Neural cell (in vitro differentiated cells): ENCODE data around the gene GCLM. TPM values are rescaled to one million over a fixed set of nuclear protein-coding genes. Genes with fewer than 3 reads are reported as not detected.

Experiments
- H2AFZ ChIP-seq: fragments of 200-600, 300-800 bp; sonication (generic), shearing (Covaris generic); 2 replicates; pipeline ENCODE4 v1.6.0; 2014; ENCODE audit warnings: low read depth, mild to moderate bottlenecking, antibody characterized with exemption, low read length, moderate library complexity
- H3F3A ChIP-seq: fragments of 200-600 bp; shearing (Covaris generic); 2 replicates; pipeline ENCODE4 v1.6.1; 2016; ENCODE audit warnings: mild to moderate bottlenecking, moderate library complexity, mixed read lengths, antibody characterized with exemption, low read length; ENCODE audit not compliant: insufficient read depth, poor library complexity, severe bottlenecking
- H3K27ac ChIP-seq: fragments of 200-600, 300-800 bp; sonication (generic), shearing (Covaris generic); 2 replicates; pipeline ENCODE4 v1.5.1; 2014; ENCODE audit warnings: mild to moderate bottlenecking, low read length, moderate library complexity
- H3K27me3 ChIP-seq: fragments of 300-800, 200-600 bp; sonication (generic), shearing (Covaris generic); 2 replicates; pipeline ENCODE4 v1.6.0; 2014; ENCODE audit warnings: mild to moderate bottlenecking, low read depth, low read length, moderate library complexity; ENCODE audit not compliant: insufficient read depth
- H3K36me3 ChIP-seq: fragments of 300-800, 200-600 bp; sonication (generic), shearing (Covaris generic); 2 replicates; pipeline ENCODE4 v1.5.1; 2014; ENCODE audit warnings: mild to moderate bottlenecking, antibody characterized with exemption, low read length, moderate library complexity; ENCODE audit not compliant: insufficient read depth
- H3K4me2 ChIP-seq: fragments of 300-800, 200-600 bp; sonication (generic), shearing (Covaris generic); 2 replicates; pipeline ENCODE4 v1.6.0; 2014; ENCODE audit warnings: mild to moderate bottlenecking, low read length
- H3K4me3 ChIP-seq: fragments of 300-800, 200-600 bp; sonication (generic), shearing (Covaris generic); 2 replicates; pipeline ENCODE4 v1.5.1; 2014; ENCODE audit warnings: mild to moderate bottlenecking, low read length, moderate library complexity
- H3K79me2 ChIP-seq: fragments of 200-600 bp; shearing (Covaris generic); replicated peaks from 2 replicates; pipeline ENCODE4 v1.6.0; 2014; ENCODE audit warnings: mild to moderate bottlenecking, low read length, moderate library complexity; ENCODE audit not compliant: insufficient read depth
- H3K9ac ChIP-seq: fragments of 300-800, 200-600 bp; sonication (generic), shearing (Covaris generic); 2 replicates; pipeline ENCODE4 v1.6.1; 2016; ENCODE audit warnings: mild to moderate bottlenecking, low read length, mixed read lengths
- H3K9me2 ChIP-seq: fragments of 200-600 bp; shearing (Covaris generic); 2 replicates; pipeline ENCODE4 v1.6.1; 2016; ENCODE audit warnings: mild to moderate bottlenecking, low read length, mixed read lengths; ENCODE audit not compliant: insufficient read depth
- H3K9me3 ChIP-seq: fragments of 200-600, 300-800 bp; sonication (generic), shearing (Covaris generic); 2 replicates; pipeline ENCODE4 v1.6.1; 2016; ENCODE audit warnings: mild to moderate bottlenecking, mixed run types, low read length, moderate library complexity, mixed read lengths
- H4K20me1 ChIP-seq: fragments of 200-600 bp; shearing (Covaris generic); 2 replicates; pipeline ENCODE4 v1.6.1; 2016; ENCODE audit warnings: mild to moderate bottlenecking, mixed run types; ENCODE audit not compliant: insufficient read depth
- CTCF ChIP-seq: fragments of 450-650 bp; IDR thresholded peaks from 2 replicates; pipeline ENCODE4 v1.5.1; 2014; ENCODE audit warnings: antibody characterized with exemption, mild to moderate bottlenecking, moderate library complexity; ENCODE audit not compliant: poor library complexity, severe bottlenecking
- EP300 ChIP-seq: fragments of 450-650 bp; conservative IDR thresholded peaks from 2 replicates; pipeline ENCODE4 v1.6.1; 2014; ENCODE audit warnings: antibody characterized with exemption, mild to moderate bottlenecking, moderate library complexity; ENCODE audit not compliant: poor library complexity, severe bottlenecking
- EZH2 ChIP-seq: fragments of 200-600, 300-800 bp; shearing (Covaris generic), sonication (generic); IDR thresholded peaks from 2 replicates; pipeline ENCODE4 v1.6.1; 2014; ENCODE audit warnings: antibody characterized with exemption, low read length, borderline replicate concordance, mild to moderate bottlenecking; ENCODE audit not compliant: insufficient read depth, poor library complexity, severe bottlenecking
- MXI1 ChIP-seq: fragments of 450-650 bp; conservative IDR thresholded peaks from 2 replicates; pipeline ENCODE4 v1.6.1; 2014; ENCODE audit warnings: antibody characterized with exemption, mild to moderate bottlenecking; ENCODE audit not compliant: poor library complexity, severe bottlenecking
- POLR2AphosphoS5 ChIP-seq: IDR thresholded peaks from 2 replicates; pipeline ENCODE4 v1.6.1; 2012
- RAD21 ChIP-seq: fragments of 450-650 bp; conservative IDR thresholded peaks from 2 replicates; pipeline ENCODE4 v1.6.1; 2014; ENCODE audit warnings: antibody characterized with exemption, mild to moderate bottlenecking, moderate library complexity
- REST ChIP-seq: IDR thresholded peaks from 2 replicates; pipeline ENCODE4 v1.6.1; 2012; ENCODE audit warnings: borderline replicate concordance
- SMC3 ChIP-seq: fragments of 450-650 bp; conservative IDR thresholded peaks from 2 replicates; pipeline ENCODE4 v1.6.1; 2014; ENCODE audit warnings: antibody characterized with exemption, mild to moderate bottlenecking, moderate library complexity; ENCODE audit not compliant: poor library complexity
- TAF1 ChIP-seq: IDR thresholded peaks from 2 replicates; pipeline ENCODE4 v1.6.1; 2012; ENCODE audit warnings: low read depth
- polyA plus RNA-seq: library from polyadenylated mRNA; depleted of rRNA; stranded (reverse); fragments of >200 nt; gene quantifications from 2 replicates; pipeline ENCODE4 v1.2.3, GENCODE V29; 2014

GCLM gene
- polyA plus RNA-seq, 1 donor from 2014 or later = 3.7 TPM

- TF ChIP-seq EZH2 (no peak), CTCF (no peak), MXI1 (no peak), EP300 (no peak), TAF1 (no peak), RAD21 (no peak), SMC3 (no peak), POLR2AphosphoS5 (no peak), REST (no peak)
- H3F3A ChIP-seq = no peaks in the 10 kb centered on the region
- no peaks in the 10 kb centered on the region for H4K20me1 ChIP-seq
- no peak overlapping the region for H3K27ac ChIP-seq
- no peak overlapping the region for H3K9ac ChIP-seq
- H3K4me2 ChIP-seq = no peak overlapping the region
- H3K36me3 ChIP-seq = peaks cover 6% of the 10 kb centered on the region
- no peaks in the 10 kb centered on the region for H3K9me2 ChIP-seq
- H3K9me3 ChIP-seq = no peaks in the 10 kb centered on the region
- no peaks in the 10 kb centered on the region for H3K27me3 ChIP-seq
- no peak overlapping the region for H2AFZ ChIP-seq
- no peak overlapping the region for H3K4me3 ChIP-seq
- H3K79me2 ChIP-seq = no peaks in the 10 kb centered on the region
These were observed 69.5 kb downstream of the GCLM start for GRCh38 chr1:93839753-93840152.

DNA sequence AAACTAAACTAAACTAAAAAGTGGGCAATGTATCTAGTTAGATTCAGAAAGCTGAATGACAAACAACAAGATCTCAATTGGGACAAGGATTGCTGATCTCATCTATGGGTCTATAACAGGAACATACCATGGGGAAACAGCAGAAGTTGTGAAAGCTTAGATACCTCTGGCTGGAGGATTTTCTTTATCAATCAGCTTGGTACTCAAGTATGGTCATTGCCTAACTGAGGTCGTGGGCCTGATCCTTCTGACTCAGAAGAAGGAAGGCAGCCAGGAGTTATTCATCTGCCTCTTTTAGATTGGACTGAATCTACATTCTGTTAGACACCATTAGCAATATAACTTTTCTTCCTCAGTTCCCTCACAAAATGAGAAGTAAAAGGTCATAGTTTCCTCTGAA lies 69.9 kb downstream of the GCLM start:
- Histone ChIP-seq H3F3A (no peaks in the 10 kb centered on the region), H3K9me3 (no peaks in the 10 kb centered on the region), H3K9me2 (no peaks in the 10 kb centered on the region), H3K36me3 (peaks cover 6% of the 10 kb centered on the region), H3K4me3 (no peak overlapping the region), H4K20me1 (no peaks in the 10 kb centered on the region), H3K27ac (no peak overlapping the region), H3K9ac (no peak overlapping the region), H3K27me3 (no peaks in the 10 kb centered on the region), H3K79me2 (no peaks in the 10 kb centered on the region), H2AFZ (no peak overlapping the region), H3K4me2 (no peak overlapping the region)
- TF ChIP-seq POLR2AphosphoS5 (no peak), REST (no peak), SMC3 (no peak), MXI1 (no peak), RAD21 (no peak), CTCF (no peak), TAF1 (no peak), EP300 (no peak), EZH2 (no peak)
